Kidney tubule cell (primary cell): ENCODE data around the gene APOM.

ENCODE experiments used
- DNase-seq: peaks from one replicate; pipeline ENCODE4 v3.0.0-alpha.2; 2018; ENCODE audit warnings: low spot score

The APOM gene

DNA sequence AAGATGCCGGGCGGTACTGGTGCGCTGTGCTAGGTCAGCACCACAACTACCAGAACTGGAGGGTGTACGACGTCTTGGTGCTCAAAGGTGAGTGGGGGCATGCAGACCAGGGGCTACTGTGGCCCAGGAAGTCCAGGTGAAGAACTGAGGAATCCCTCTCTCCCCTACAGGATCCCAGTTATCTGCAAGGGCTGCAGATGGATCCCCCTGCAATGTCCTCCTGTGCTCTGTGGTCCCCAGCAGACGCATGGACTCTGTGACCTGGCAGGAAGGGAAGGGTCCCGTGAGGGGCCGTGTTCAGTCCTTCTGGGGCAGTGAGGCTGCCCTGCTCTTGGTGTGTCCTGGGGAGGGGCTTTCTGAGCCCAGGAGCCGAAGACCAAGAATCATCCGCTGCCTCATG, 52.0 kb downstream of the APOM start:
- no peak for DNase-seq
